Activated effector memory CD4-positive, alpha-beta T cell treated with anti-CD3 and anti-CD28 coated beads, Interleukin-2, amount 50 U/mL, for 16 hours (primary cell): ENCODE measurements around the gene MT1M.
"Not testable (repeated sequence)": the region's sequence is repeated elsewhere in the genome, so short reads cannot be mapped to it uniquely, and the experiment has no call there.

Experiments used
- DNase-seq: peaks from one replicate; pipeline ENCODE4 v3.0.0-alpha.2; 2020

Gene MT1M

GRCh38 chr16:56653218-56653617, 20.8 kb downstream of the MT1M start:
- DNase-seq = no peak

- peak; percentile 87 for DNase-seq
Measured at GRCh38 chr16:56657555-56658326, 25.3 kb downstream of the MT1M start, which contains the start of gene MT1F. MT1F (plus strand) TSS chr16:56657959; CDS start chr16:56658059, 100 bp downstream.

- no peak for DNase-seq
Measured at GRCh38 chr16:56658327-56658875, 25.9 kb downstream of the MT1M start.

- DNase-seq = peak; percentile 69
Measured at GRCh38 chr16:56662357-56663354, 30.2 kb downstream of the MT1M start.

GRCh38 chr16:56664506-56664905, 32.0 kb downstream of the MT1M start:
- DNase-seq = no peak

GRCh38 chr16:56665286-56666261, 33.1 kb downstream of the MT1M start:
- DNase-seq = not testable (repeated sequence)

GRCh38 chr16:56667581-56668571, 35.4 kb downstream of the MT1M start, which contains the start of gene MT1G:
MT1G (minus strand) TSS chr16:56668065; CDS start chr16:56667993, 72 bp downstream.
- DNase-seq = no peak

- no peak for DNase-seq
Measured at GRCh38 chr16:56669005-56669839, 36.8 kb downstream of the MT1M start, which contains the start of gene MT1H. MT1H (plus strand) TSS chr16:56669814; CDS start chr16:56669885, 71 bp downstream.

GRCh38 chr16:56669840-56670619, 37.6 kb downstream of the MT1M start:
- no peak for DNase-seq

- DNase-seq = no peak
Measured at GRCh38 chr16:56670620-56670934, 38.1 kb downstream of the MT1M start.

GRCh38 chr16:56671691-56672090, 39.2 kb downstream of the MT1M start:
- DNase-seq = not testable (repeated sequence)

GRCh38 chr16:56672171-56672570, 39.7 kb downstream of the MT1M start:
- not testable (repeated sequence) for DNase-seq

- DNase-seq = no peak
Measured at GRCh38 chr16:56672761-56673536, 40.5 kb downstream of the MT1M start.

- DNase-seq = no peak
Measured at GRCh38 chr16:56673921-56674320, 41.5 kb downstream of the MT1M start.

GRCh38 chr16:56674570-56674969, 42.1 kb downstream of the MT1M start:
- not testable (repeated sequence) for DNase-seq

GRCh38 chr16:56675685-56676210, 43.3 kb downstream of the MT1M start:
- peak; percentile 77 for DNase-seq

GRCh38 chr16:56677474-56677873, 45.0 kb downstream of the MT1M start:
- DNase-seq = no peak
